DND-41 (cell line): ENCODE results near the gene R3HCC1L.

Experiments
- ATAC-seq: fragments of 200-7000 bp; cut with Tn5 transposase; 3 replicates; pipeline ENCODE4 v1.9.1; 2021; ENCODE audit warnings: low read depth; ENCODE audit not compliant: insufficient read depth
- DNase-seq: peaks from one replicate; pipeline ENCODE4 v3.0.0-alpha.2; 2020
- H2AFZ ChIP-seq: 2 replicates; pipeline ENCODE4 v1.6.0; 2012; ENCODE audit warnings: low read depth, low read length
- H3K27ac ChIP-seq: 2 replicates; pipeline ENCODE4 v1.5.1; 2012; ENCODE audit warnings: low read length, inconsistent platforms
- H3K27me3 ChIP-seq: fragments of 200-600 bp; sonication (generic); 2 replicates; pipeline ENCODE4 v1.6.0; 2012; ENCODE audit warnings: low read length, mild to moderate bottlenecking, inconsistent platforms; ENCODE audit not compliant: insufficient read depth, poor library complexity
- H3K36me3 ChIP-seq: 2 replicates; pipeline ENCODE4 v1.5.1; 2012; ENCODE audit warnings: low read length, inconsistent platforms; ENCODE audit not compliant: insufficient read depth
- H3K4me1 ChIP-seq: 2 replicates; pipeline ENCODE4 v1.5.1; 2012; ENCODE audit warnings: mild to moderate bottlenecking, low read length; ENCODE audit not compliant: insufficient read depth
- H3K4me2 ChIP-seq: 2 replicates; pipeline ENCODE4 v1.6.0; 2012; ENCODE audit warnings: mild to moderate bottlenecking, moderate library complexity, low read length, inconsistent platforms; ENCODE audit not compliant: insufficient read depth
- H3K4me3 ChIP-seq, 2 experiments: fragments of 200-600 bp in 1 of 2; shearing (Covaris generic) in 1 of 2; 2 replicates each; pipeline ENCODE4 v1.5.1; 2012 to 2016; ENCODE audit warnings: inconsistent platforms in 2 of 2, low read length in 2 of 2, mild to moderate bottlenecking in 2 of 2, low read depth in 1 of 2, moderate library complexity in 1 of 2
- H3K79me2 ChIP-seq: 2 replicates; pipeline ENCODE4 v1.6.0; 2012; ENCODE audit warnings: low read length, inconsistent platforms; ENCODE audit not compliant: insufficient read depth
- H3K9ac ChIP-seq: 2 replicates; pipeline ENCODE4 v1.6.0; 2012; ENCODE audit warnings: low read depth, mild to moderate bottlenecking, inconsistent platforms, low read length, moderate library complexity
- H3K9me3 ChIP-seq: 2 replicates; pipeline ENCODE4 v1.5.1; 2012; ENCODE audit warnings: low read length, moderate library complexity, mild to moderate bottlenecking, inconsistent platforms; ENCODE audit not compliant: insufficient read depth, severe bottlenecking
- H4K20me1 ChIP-seq: 2 replicates; pipeline ENCODE4 v1.6.0; 2012; ENCODE audit warnings: low read length; ENCODE audit not compliant: insufficient read depth
- EZH2 ChIP-seq: IDR thresholded peaks from 3 replicates; pipeline ENCODE4 v1.6.1; 2012; ENCODE audit warnings: borderline replicate concordance, low read depth, mild to moderate bottlenecking, moderate library complexity, low read length, inconsistent platforms; ENCODE audit not compliant: severe bottlenecking
- TF ChIP-seq, protein P1 (sequence below): IDR thresholded peaks from 2 replicates; pipeline ENCODE4 v1.5.1; 2012; ENCODE audit warnings: borderline replicate concordance, low read length, moderate library complexity, mild to moderate bottlenecking; ENCODE audit not compliant: poor library complexity, severe bottlenecking; ENCODE audit errors: extremely low read depth

The R3HCC1L gene

DNA sequence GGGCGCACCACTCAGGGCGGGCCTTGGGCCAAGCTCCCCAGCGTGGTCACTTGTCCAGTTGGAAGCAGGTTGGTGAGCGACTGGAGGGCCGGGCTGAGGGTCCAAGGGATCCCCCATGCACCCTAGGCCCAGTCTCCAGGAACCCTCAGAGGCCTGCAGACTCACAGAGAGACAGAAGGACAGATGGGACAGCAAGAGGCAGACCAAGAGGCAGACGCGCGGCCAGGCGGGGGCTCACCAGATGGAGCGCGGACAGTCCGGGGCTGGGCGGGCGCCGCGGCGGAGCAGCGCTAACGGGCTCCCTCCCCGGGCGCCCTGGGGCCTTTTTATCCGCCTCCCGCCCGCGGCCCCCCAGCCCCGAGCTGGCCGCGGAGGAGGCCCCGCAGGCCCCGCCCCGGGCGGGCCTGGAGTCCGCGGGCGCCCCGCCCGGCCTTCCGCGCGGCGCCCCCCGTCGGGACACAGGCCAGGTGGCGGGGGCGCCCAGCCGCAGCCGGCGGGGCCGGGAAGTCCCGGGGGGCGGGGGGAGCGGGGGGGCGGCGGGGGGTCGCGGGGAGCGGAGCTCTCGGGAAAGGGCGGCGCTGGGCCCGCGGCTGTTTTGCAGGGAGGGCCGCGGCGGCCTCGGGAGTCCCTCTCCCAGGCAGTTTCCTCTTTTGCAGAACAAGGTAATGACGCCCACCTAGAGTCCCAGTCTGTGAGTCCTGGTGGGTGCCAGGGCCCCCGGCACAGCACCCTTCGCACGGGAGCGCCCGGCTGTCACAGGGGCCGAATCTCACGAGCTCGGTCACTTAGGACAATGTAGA, 133.6 kb downstream of the R3HCC1L start, which contains the start of gene LOXL4:
LOXL4 (minus strand) TSS at position 301 of the 800 bp plus-strand sequence. CDS start 5,175 bp downstream, outside the sequence.
- no peaks in the 10 kb centered on the region for H3K79me2 ChIP-seq
- TF ChIP-seq, protein P1, sequence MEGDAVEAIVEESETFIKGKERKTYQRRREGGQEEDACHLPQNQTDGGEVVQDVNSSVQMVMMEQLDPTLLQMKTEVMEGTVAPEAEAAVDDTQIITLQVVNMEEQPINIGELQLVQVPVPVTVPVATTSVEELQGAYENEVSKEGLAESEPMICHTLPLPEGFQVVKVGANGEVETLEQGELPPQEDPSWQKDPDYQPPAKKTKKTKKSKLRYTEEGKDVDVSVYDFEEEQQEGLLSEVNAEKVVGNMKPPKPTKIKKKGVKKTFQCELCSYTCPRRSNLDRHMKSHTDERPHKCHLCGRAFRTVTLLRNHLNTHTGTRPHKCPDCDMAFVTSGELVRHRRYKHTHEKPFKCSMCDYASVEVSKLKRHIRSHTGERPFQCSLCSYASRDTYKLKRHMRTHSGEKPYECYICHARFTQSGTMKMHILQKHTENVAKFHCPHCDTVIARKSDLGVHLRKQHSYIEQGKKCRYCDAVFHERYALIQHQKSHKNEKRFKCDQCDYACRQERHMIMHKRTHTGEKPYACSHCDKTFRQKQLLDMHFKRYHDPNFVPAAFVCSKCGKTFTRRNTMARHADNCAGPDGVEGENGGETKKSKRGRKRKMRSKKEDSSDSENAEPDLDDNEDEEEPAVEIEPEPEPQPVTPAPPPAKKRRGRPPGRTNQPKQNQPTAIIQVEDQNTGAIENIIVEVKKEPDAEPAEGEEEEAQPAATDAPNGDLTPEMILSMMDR = no peak
- no peak for TF ChIP-seq EZH2
- no peaks in the 10 kb centered on the region for H3K9me3 ChIP-seq
- no peak within 1 kb of the TSS for H2AFZ ChIP-seq
- peaks cover 9% of the 10 kb centered on the region for H3K4me1 ChIP-seq
- no peaks in the 10 kb centered on the region for H3K36me3 ChIP-seq
- peak; percentile 54 for DNase-seq
- peaks cover 13% of the 10 kb centered on the region for H3K27me3 ChIP-seq
- ATAC-seq = peak; percentile 69
- peak within 1 kb of the TSS; percentile 79 for H3K4me2 ChIP-seq
- H3K9ac ChIP-seq = peak within 1 kb of the TSS; percentile 40; the same call in 1 of the 2 replicates
- H4K20me1 ChIP-seq = peaks cover 22% of the 10 kb centered on the region
- peak within 1 kb of the TSS in 1 of 2 experiments; percentile 53; a peak in 2 of 4 replicates for H3K4me3 ChIP-seq
- no peak within 1 kb of the TSS for H3K27ac ChIP-seq

GRCh38 chr10:98268694-98269431, 134.4 kb downstream of the R3HCC1L start:
- H3K9ac ChIP-seq = peak overlapping the region; percentile 40; the same call in 1 of the 2 replicates
- H4K20me1 ChIP-seq = peaks cover 22% of the 10 kb centered on the region
- peak; percentile 25 for ATAC-seq
- DNase-seq = no peak
- peaks cover 13% of the 10 kb centered on the region for H3K27me3 ChIP-seq
- peaks cover 9% of the 10 kb centered on the region for H3K4me1 ChIP-seq
- H3K9me3 ChIP-seq = no peaks in the 10 kb centered on the region
- no peak overlapping the region for H3K27ac ChIP-seq
- no peaks in the 10 kb centered on the region for H3K79me2 ChIP-seq
- H3K4me3 ChIP-seq = peak overlapping the region in 1 of 2 experiments; percentile 53; a peak in 2 of 4 replicates
- H2AFZ ChIP-seq = no peak overlapping the region
- H3K4me2 ChIP-seq = peak overlapping the region; percentile 79
- H3K36me3 ChIP-seq = no peaks in the 10 kb centered on the region
- TF ChIP-seq, protein P1 = no peak
- TF ChIP-seq EZH2 = no peak

GRCh38 chr10:98269435-98269912, 135.0 kb downstream of the R3HCC1L start:
- H3K4me2 ChIP-seq = no peak overlapping the region
- H3K4me3 ChIP-seq = no peak overlapping the region
- H3K27ac ChIP-seq = no peak overlapping the region
- no peak overlapping the region for H3K9ac ChIP-seq
- H3K36me3 ChIP-seq = no peaks in the 10 kb centered on the region
- H3K9me3 ChIP-seq = no peaks in the 10 kb centered on the region
- DNase-seq = no peak
- H3K79me2 ChIP-seq = no peaks in the 10 kb centered on the region
- no peak overlapping the region for H2AFZ ChIP-seq
- peaks cover 22% of the 10 kb centered on the region for H4K20me1 ChIP-seq
- TF ChIP-seq, protein P1 = no peak
- no peak for TF ChIP-seq EZH2
- no peak for ATAC-seq
- H3K4me1 ChIP-seq = peaks cover 9% of the 10 kb centered on the region
- peaks cover 13% of the 10 kb centered on the region for H3K27me3 ChIP-seq
